SK-N-SH treated with all-trans-retinoic acid at 6 μM for 48 hours (cell line): ENCODE data around the gene PARVB.

ENCODE experiments used
- RARB ChIP-seq: fragments of 250-450 bp; sonication (Bioruptor Pico); IDR thresholded peaks from 2 replicates; pipeline ENCODE4 v1.8.0; 2021; ENCODE audit warnings: mild to moderate bottlenecking, moderate library complexity
- ZFP3 ChIP-seq: fragments of 250-450 bp; sonication (Bioruptor Pico); IDR thresholded peaks from 2 replicates; pipeline ENCODE4 v1.5.0; 2020; ENCODE audit warnings: mild to moderate bottlenecking, moderate library complexity

DNA sequence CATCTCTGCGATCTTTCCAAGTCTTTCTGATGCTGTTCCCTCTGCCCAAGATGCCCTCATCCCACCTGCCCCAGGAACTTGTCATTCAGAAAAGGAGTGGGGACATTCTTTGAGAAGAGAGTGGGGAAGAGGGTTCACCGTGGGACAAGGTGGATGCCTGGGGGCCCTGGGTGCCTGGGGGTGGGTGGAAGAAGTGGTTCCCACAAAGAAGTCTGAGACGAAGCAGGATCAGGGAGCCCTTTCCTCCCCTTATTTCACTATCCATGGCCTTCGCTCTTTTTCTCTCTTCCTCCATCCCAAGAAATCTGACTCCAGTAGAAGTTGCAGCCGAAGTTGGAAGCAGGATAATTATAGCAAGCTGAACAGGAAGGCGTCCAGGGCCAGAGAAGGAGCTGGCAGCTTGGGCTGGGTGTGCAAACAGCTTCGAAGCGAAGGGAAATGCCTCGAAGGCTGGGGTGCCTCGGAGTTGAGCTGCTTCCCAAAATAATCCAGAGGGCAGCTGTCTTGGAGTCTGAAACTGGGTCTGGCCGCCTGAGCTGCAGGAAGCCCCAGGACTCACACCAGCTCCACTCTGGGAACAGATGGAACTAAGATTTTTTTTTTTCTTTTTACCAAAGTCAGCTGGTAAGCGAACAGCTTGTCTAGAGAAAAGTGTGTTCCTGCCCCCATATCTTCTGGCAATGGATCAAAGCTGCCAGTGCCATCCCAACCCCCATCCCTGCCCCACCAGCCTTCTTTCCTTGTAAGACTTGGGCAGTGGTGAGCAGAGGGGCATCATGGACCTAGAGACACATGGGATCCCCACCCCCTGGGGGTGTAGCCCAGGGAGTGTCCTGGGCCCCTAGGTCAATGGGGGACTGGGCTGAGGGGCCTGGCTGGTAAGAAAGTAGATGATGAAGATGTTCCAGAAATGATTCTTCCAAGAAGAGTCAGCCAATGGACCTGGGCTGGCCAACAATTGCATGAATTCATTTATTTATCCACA, 188.1 kb downstream of the PARVB start:
- no peak for TF ChIP-seq ZFP3
- TF ChIP-seq RARB (CRISPR knock-in tag), result no peak
